Activated CD8-positive, alpha-beta memory T cell treated with anti-CD3 and anti-CD28 coated beads for 48 hours (primary cell): Measurements from ENCODE around the gene GAA.
"Not testable (repeated sequence)": the region's sequence is repeated elsewhere in the genome, so short reads cannot be mapped to it uniquely, and the experiment has no call there.

Experiments used
- DNase-seq, 3 experiments: peaks; one replicate each; pipeline ENCODE4 v3.0.0-alpha.2; 2020; ENCODE audit warnings: low read depth in 2 of 3, low spot score in 2 of 3

GAA gene

GRCh38 chr17:80141463-80142165 lies 40.2 kb downstream of the GAA start:
- DNase-seq = no peak

- no peak for DNase-seq
Measured at GRCh38 chr17:80142929-80143328, 41.5 kb downstream of the GAA start.

GRCh38 chr17:80145076-80146075 lies 44.0 kb downstream of the GAA start:
- no peak for DNase-seq

- peak in 2 of 3 experiments; percentile 22 to 34 for DNase-seq
Measured at GRCh38 chr17:80146121-80147034, 45.0 kb downstream of the GAA start.

- DNase-seq = peak; percentile 83 to 94 (median 87)
Measured at GRCh38 chr17:80147035-80147822, 45.8 kb downstream of the GAA start, which contains the start of gene EIF4A3. Gene EIF4A3 (minus strand): TSS chr17:80147128. CDS start chr17:80146961, 167 bp downstream.

GRCh38 chr17:80151333-80151732 lies 50.0 kb downstream of the GAA start:
- no peak for DNase-seq

GRCh38 chr17:80152081-80152702 lies 50.8 kb downstream of the GAA start:
- no peak for DNase-seq

- no peak for DNase-seq
Measured at GRCh38 chr17:80153004-80153403, 51.6 kb downstream of the GAA start.

GRCh38 chr17:80154166-80154565 lies 52.8 kb downstream of the GAA start:
- no peak for DNase-seq

- not testable (repeated sequence) for DNase-seq
Measured at GRCh38 chr17:80155600-80155999, 54.2 kb downstream of the GAA start.

- no peak for DNase-seq
Measured at GRCh38 chr17:80158846-80159245, 57.5 kb downstream of the GAA start.

GRCh38 chr17:80160536-80160935 lies 59.2 kb downstream of the GAA start:
- no peak for DNase-seq

- no peak for DNase-seq
Measured at GRCh38 chr17:80163336-80163735, 62.0 kb downstream of the GAA start.

GRCh38 chr17:80164185-80164584 lies 62.8 kb downstream of the GAA start:
- no peak for DNase-seq

- DNase-seq = no peak
Measured at GRCh38 chr17:80166446-80166845, 65.1 kb downstream of the GAA start.

- no peak for DNase-seq
Measured at GRCh38 chr17:80168371-80168770, 67.0 kb downstream of the GAA start.

GRCh38 chr17:80169107-80169506 lies 67.7 kb downstream of the GAA start:
- DNase-seq = no peak
